Neutrophil (primary cell): Measurements from ENCODE around the gene SURF2.

Experiments used
- H3K27ac ChIP-seq: fragments of 200-600 bp; sonication (generic); 2 replicates; pipeline ENCODE4 v1.5.1; 2016; ENCODE audit warnings: mild to moderate bottlenecking, moderate library complexity
- H3K27me3 ChIP-seq: fragments of 200-600 bp; sonication (generic); 2 replicates; pipeline ENCODE4 v1.6.0; 2016; ENCODE audit warnings: mild to moderate bottlenecking
- H3K36me3 ChIP-seq: fragments of 200-600 bp; sonication (generic); 2 replicates; pipeline ENCODE4 v1.5.1; 2017
- H3K4me1 ChIP-seq, 2 experiments: fragments of 200-600 bp in 1 of 2; sonication (generic) in 1 of 2; 1 replicate in 1 of 2; 2 replicates in 1 of 2; pipeline versions ENCODE4 v1.5.1 to v1.6.1; 2013 to 2016; ENCODE audit warnings: low read depth in 1 of 2, low read length in 1 of 2, mild to moderate bottlenecking in 1 of 2, moderate library complexity in 1 of 2; ENCODE audit not compliant: control insufficient read depth in 1 of 2, insufficient read depth in 1 of 2
- H3K4me3 ChIP-seq, 2 experiments: fragments of 200-600 bp in 1 of 2; sonication (generic) in 1 of 2; 1 replicate in 1 of 2; 2 replicates in 1 of 2; pipeline ENCODE4 v1.5.1; 2013 to 2016; ENCODE audit warnings: low read depth in 1 of 2, low read length in 1 of 2, mild to moderate bottlenecking in 1 of 2, moderate library complexity in 1 of 2
- H3K9me3 ChIP-seq: fragments of 200-600 bp; sonication (generic); 2 replicates; pipeline ENCODE4 v1.5.1; 2016
- TF ChIP-seq, protein P1 (sequence below): fragments of 200-600 bp; sonication (generic); IDR thresholded peaks from 2 replicates; pipeline ENCODE4 v1.5.1; 2016; ENCODE audit warnings: antibody characterized with exemption

Gene SURF2

DNA sequence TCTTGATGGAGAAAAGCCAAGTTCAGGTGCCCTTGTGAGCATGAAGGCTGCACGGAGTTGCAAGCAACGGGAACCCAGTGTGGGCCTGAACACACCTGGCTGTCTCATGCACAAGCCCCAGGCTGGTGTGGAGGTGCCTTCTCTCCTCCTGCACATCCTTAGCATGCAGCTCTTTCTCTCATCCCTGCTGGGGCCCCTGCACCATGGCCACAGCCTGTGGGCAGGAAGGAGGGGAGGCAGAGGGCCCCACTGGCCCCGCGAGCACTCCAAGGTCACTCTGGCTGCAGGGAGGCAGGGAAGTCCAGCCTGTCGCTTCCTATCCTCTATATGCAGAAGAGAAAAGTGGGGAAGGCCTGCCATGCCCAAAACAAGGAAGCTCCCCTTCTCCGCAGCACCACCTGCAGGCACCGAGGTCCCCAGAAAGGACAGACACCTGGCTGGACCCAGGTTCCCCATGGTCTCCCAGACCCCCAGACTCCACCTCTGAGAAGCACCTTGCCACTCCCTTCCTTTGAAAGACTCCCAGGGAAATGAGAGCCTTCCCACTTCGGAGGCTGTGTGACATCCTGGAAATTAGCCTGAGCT is 38.4 kb downstream of the SURF2 start:
- peaks cover 31% of the 10 kb centered on the region for H3K27me3 ChIP-seq
- no peaks in the 10 kb centered on the region for H3K4me1 ChIP-seq
- no peaks in the 10 kb centered on the region for H3K36me3 ChIP-seq
- TF ChIP-seq, protein P1, sequence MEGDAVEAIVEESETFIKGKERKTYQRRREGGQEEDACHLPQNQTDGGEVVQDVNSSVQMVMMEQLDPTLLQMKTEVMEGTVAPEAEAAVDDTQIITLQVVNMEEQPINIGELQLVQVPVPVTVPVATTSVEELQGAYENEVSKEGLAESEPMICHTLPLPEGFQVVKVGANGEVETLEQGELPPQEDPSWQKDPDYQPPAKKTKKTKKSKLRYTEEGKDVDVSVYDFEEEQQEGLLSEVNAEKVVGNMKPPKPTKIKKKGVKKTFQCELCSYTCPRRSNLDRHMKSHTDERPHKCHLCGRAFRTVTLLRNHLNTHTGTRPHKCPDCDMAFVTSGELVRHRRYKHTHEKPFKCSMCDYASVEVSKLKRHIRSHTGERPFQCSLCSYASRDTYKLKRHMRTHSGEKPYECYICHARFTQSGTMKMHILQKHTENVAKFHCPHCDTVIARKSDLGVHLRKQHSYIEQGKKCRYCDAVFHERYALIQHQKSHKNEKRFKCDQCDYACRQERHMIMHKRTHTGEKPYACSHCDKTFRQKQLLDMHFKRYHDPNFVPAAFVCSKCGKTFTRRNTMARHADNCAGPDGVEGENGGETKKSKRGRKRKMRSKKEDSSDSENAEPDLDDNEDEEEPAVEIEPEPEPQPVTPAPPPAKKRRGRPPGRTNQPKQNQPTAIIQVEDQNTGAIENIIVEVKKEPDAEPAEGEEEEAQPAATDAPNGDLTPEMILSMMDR = no peak
- H3K9me3 ChIP-seq = no peaks in the 10 kb centered on the region
- no peak overlapping the region for H3K4me3 ChIP-seq
- H3K27ac ChIP-seq = no peak overlapping the region

DNA sequence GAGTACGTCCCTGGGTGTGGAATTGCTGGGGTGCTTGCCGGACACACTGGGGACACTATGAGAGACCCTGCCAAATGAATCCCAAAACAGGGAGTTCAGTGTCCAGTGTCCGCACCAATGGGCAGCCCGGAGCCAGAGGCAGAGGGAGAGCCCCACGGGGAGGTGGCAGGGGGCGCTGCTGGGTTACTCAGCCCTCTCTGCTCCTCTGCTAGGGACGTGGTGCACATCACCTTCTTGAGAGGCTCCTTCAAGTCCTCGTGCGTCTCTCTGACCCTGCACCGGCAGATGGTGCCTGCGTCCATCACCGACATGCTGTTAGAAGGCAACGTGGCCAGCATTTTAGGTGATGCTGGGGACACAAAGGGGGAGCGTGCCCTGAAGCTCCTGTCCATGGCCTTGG is 40.6 kb downstream of the SURF2 start:
- no peak overlapping the region for H3K4me3 ChIP-seq
- H3K4me1 ChIP-seq = no peaks in the 10 kb centered on the region
- TF ChIP-seq, protein P1 = no peak
- no peak overlapping the region for H3K27ac ChIP-seq
- H3K36me3 ChIP-seq = no peaks in the 10 kb centered on the region
- peaks cover 31% of the 10 kb centered on the region for H3K27me3 ChIP-seq
- no peaks in the 10 kb centered on the region for H3K9me3 ChIP-seq

DNA sequence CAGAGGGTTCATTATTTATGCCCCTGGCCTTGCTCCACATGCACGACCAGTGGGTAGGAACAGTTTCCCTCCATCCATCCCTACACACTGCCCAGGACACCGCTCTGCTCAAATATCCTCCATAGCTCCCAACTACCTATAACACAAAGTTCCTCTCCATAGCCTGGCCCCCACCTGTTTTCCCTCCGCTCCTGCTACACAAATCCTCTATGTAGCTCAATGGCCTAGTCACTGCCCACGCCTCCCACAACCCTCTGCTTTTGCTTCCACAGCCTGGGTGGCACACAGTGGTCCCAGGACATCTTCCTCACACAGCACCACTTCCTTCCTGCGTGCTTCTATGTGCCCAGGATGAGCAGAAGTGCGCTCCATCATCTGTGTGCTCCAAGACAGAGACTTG is 41.0 kb downstream of the SURF2 start:
- no peak overlapping the region for H3K4me3 ChIP-seq
- TF ChIP-seq, protein P1 = no peak
- H3K9me3 ChIP-seq = no peaks in the 10 kb centered on the region
- H3K27ac ChIP-seq = no peak overlapping the region
- H3K36me3 ChIP-seq = no peaks in the 10 kb centered on the region
- H3K4me1 ChIP-seq = no peaks in the 10 kb centered on the region
- H3K27me3 ChIP-seq = peaks cover 31% of the 10 kb centered on the region

DNA sequence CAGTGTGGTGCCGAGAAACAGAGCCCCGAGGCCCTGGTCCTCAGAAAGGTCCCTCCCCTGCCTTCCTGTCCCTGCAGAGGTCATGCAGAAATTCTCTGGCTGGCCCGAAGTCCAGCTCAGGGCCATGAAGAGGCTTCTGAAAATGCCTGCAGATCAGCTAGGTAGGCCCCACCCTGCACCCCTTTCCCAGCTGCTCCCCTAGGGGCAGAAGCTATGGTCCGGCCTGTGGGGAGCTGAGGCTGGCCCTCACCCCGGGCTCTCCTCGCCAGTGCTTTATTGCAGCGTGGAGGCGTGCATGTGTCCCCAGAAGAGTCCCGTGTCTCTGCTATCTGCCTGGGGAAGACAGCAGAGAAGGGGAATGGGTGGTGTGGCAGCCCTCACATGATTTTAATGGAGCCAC is 41.5 kb downstream of the SURF2 start:
- TF ChIP-seq, protein P1 = no peak

DNA sequence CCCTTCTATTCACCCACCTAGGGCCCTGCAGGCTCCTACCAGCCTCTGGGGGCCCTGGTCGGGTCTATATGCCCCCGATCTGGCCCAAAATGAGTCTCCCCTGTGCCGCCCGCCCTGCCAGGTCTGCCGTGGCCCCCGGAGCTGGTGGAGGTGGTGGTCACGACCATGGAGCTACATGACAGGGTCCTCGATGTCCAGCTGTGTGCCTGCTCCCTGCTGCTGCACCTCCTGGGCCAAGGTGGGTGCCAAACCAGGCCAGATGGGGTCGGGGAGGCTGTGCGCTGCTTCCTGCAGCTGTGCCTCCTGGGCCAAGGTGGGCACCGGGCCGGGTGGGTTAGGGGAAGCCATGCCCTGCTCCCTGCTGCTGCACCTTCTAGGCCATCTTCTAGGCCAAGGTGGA is 43.9 kb downstream of the SURF2 start:
- no peak overlapping the region for H3K4me3 ChIP-seq
- H3K4me1 ChIP-seq = no peaks in the 10 kb centered on the region
- H3K9me3 ChIP-seq = no peaks in the 10 kb centered on the region
- H3K27ac ChIP-seq = no peak overlapping the region
- peaks cover 8% of the 10 kb centered on the region for H3K36me3 ChIP-seq
- TF ChIP-seq, protein P1 = no peak
- H3K27me3 ChIP-seq = peaks cover 16% of the 10 kb centered on the region

More for the DNA sequence above, 41.5 kb downstream of the SURF2 start:
- H3K36me3 ChIP-seq = no peaks in the 10 kb centered on the region
- H3K4me3 ChIP-seq = no peak overlapping the region
- no peaks in the 10 kb centered on the region for H3K4me1 ChIP-seq
- H3K27me3 ChIP-seq = peaks cover 31% of the 10 kb centered on the region
- H3K9me3 ChIP-seq = no peaks in the 10 kb centered on the region
- H3K27ac ChIP-seq = no peak overlapping the region

DNA sequence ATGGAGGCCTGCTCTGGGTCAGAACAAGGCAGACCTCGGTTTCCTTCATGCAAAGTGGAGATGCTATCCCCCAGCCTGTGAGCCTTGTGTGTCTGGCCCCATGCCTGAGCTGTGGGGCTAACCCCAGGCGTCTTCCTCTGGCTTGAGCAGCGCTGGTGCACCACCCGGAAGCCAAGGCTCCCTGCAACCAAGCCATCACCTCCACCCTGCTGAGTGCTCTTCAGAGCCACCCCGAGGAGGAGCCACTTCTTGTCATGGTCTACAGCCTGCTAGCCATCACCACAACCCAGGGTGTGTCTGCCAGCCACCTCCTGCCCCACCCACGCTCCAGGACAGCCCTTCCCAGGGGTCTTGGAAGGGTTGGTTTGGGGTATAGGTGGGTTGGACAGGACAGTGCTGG is 45.2 kb downstream of the SURF2 start:
- Histone ChIP-seq H3K4me3 (no peak overlapping the region), H3K9me3 (no peaks in the 10 kb centered on the region), H3K4me1 (no peaks in the 10 kb centered on the region), H3K36me3 (peaks cover 20% of the 10 kb centered on the region), H3K27me3 (peaks cover 15% of the 10 kb centered on the region), H3K27ac (no peak overlapping the region)
- TF ChIP-seq, protein P1 = no peak
